MCF 10A (cell line): ENCODE results near the gene AS3MT. TPM values are rescaled to one million over a fixed set of nuclear protein-coding genes. Genes with fewer than 3 reads are reported as not detected.

ENCODE experiments used
- BruUV-seq: library from RNA; stranded (reverse); fragments of 400-500 nt; replicated peaks from 2 replicates; lab custom pipeline; 2021; lab: Mats Ljungman, UMichigan
- CTCF ChIA-PET: fragments of 300-600 bp; sonication (Branson Sonifier 250); formaldehyde crosslinking; extraction: SDS; loops from one replicate; lab custom pipeline; 2021; ENCODE audit warnings: antibody characterized with exemption, inconsistent platforms; lab: Yijun Ruan, JAX
- POLR2A ChIA-PET: fragments of 300-600, 350-650 bp; sonication (Branson Sonifier 250); formaldehyde crosslinking; extraction: SDS; loops from one replicate; lab custom pipeline; 2020; ENCODE audit warnings: antibody characterized with exemption, inconsistent platforms; lab: Yijun Ruan, JAX
- DNase-seq: peaks from one replicate; pipeline ENCODE4 v3.0.0-alpha.2; 2018; ENCODE audit not compliant: unreplicated experiment
- H3K27ac Mint-ChIP-seq: one replicate; pipeline ENCODE4 v1.8.0; 2022; ENCODE audit warnings: mild to moderate bottlenecking, low read depth, mixed read lengths; ENCODE audit not compliant: unreplicated experiment
- H3K27me3 Mint-ChIP-seq: one replicate; pipeline ENCODE4 v1.8.0; 2022; ENCODE audit warnings: mixed read lengths; ENCODE audit not compliant: insufficient read depth, unreplicated experiment
- H3K36me3 Mint-ChIP-seq: one replicate; pipeline ENCODE4 v1.8.0; 2022; ENCODE audit warnings: mild to moderate bottlenecking, moderate library complexity, mixed read lengths; ENCODE audit not compliant: insufficient read depth, unreplicated experiment
- H3K4me1 Mint-ChIP-seq: one replicate; pipeline ENCODE4 v1.8.0; 2022; ENCODE audit warnings: mixed read lengths; ENCODE audit not compliant: insufficient read depth, unreplicated experiment
- H3K4me3 Mint-ChIP-seq: one replicate; pipeline ENCODE4 v1.8.0; 2022; ENCODE audit warnings: mild to moderate bottlenecking, moderate library complexity, mixed read lengths; ENCODE audit not compliant: unreplicated experiment
- H3K9me3 Mint-ChIP-seq: one replicate; pipeline ENCODE4 v1.8.0; 2022; ENCODE audit warnings: mixed read lengths; ENCODE audit not compliant: unreplicated experiment
- intact Hi-C: fragments of 100-400 bp; cut with micrococcal nuclease; formaldehyde crosslinking; loops from 2 replicates; pipeline ENCODE4 v1.14.1; 2022
- total RNA-seq: library from RNA; stranded (reverse); gene quantifications from 2 replicates; pipeline ENCODE4 v1.2.3, GENCODE V29; 2022
- TF ChIP-seq, protein P1 (sequence below): fragments of 200-600 bp; IDR thresholded peaks from one replicate; pipeline ENCODE4 v1.8.0; 2022; ENCODE audit warnings: antibody characterized with exemption, mild to moderate bottlenecking; ENCODE audit not compliant: unreplicated experiment

The AS3MT gene
- total RNA-seq, 1 experiment from 2014 or later, result 0.26 TPM

DNA sequence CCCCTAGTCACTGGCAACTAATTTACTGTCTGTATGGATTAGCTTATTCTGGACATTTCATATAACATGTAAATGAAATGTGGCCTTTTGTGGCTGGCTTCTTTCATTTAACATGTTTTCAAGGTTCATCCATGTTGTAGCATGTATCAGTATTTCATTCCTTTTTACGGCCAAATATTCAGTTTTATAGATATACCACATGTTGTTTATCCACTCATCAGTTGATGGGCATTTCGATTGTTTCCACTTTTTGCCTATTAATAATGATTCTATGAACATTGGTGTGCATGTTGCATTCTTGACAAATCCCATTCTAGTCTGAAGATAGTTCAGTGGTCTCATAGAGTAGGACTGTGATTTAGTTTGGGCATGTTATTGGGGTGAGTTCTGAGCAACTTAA lies 61.5 kb downstream of the AS3MT start:
- POLR2A ChIA-PET, result no interaction called here
- no peaks in the 10 kb centered on the region for H3K36me3 Mint-ChIP-seq
- BruUV-seq, result no TSS peak

GRCh38 chr10:102931643-102932042 lies 62.4 kb downstream of the AS3MT start:
- no TSS peak for BruUV-seq
- H3K4me3 Mint-ChIP-seq, result no peak overlapping the region
- POLR2A ChIA-PET, result interaction anchor here (0.7 kb wide), 1 partner anchor 77 kb away, joined by 3 read pairs; no protein-coding TSS in a partner anchor
- no peaks in the 10 kb centered on the region for H3K36me3 Mint-ChIP-seq
- H3K9me3 Mint-ChIP-seq, result no peaks in the 10 kb centered on the region
- CTCF ChIA-PET, result no interaction called here
- no peak overlapping the region for H3K27ac Mint-ChIP-seq
- TF ChIP-seq, protein P1, sequence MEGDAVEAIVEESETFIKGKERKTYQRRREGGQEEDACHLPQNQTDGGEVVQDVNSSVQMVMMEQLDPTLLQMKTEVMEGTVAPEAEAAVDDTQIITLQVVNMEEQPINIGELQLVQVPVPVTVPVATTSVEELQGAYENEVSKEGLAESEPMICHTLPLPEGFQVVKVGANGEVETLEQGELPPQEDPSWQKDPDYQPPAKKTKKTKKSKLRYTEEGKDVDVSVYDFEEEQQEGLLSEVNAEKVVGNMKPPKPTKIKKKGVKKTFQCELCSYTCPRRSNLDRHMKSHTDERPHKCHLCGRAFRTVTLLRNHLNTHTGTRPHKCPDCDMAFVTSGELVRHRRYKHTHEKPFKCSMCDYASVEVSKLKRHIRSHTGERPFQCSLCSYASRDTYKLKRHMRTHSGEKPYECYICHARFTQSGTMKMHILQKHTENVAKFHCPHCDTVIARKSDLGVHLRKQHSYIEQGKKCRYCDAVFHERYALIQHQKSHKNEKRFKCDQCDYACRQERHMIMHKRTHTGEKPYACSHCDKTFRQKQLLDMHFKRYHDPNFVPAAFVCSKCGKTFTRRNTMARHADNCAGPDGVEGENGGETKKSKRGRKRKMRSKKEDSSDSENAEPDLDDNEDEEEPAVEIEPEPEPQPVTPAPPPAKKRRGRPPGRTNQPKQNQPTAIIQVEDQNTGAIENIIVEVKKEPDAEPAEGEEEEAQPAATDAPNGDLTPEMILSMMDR, result no peak
- intact Hi-C loops, result no loop called here
- DNase-seq, result no peak
- no peaks in the 10 kb centered on the region for H3K4me1 Mint-ChIP-seq
- no peaks in the 10 kb centered on the region for H3K27me3 Mint-ChIP-seq

More for the DNA sequence above, 61.5 kb downstream of the AS3MT start:
- Mint-ChIP-seq H3K9me3 (no peaks in the 10 kb centered on the region), H3K27me3 (no peaks in the 10 kb centered on the region), H3K27ac (no peak overlapping the region), H3K4me1 (no peaks in the 10 kb centered on the region), H3K4me3 (no peak overlapping the region)
- DNase-seq, result no peak
- CTCF ChIA-PET, result interaction anchor here (0.6 kb wide), 1 partner anchor 310 kb away, joined by 3 read pairs; no protein-coding TSS in a partner anchor
- intact Hi-C loops, result no loop called here
- TF ChIP-seq, protein P1, result no peak

DNA sequence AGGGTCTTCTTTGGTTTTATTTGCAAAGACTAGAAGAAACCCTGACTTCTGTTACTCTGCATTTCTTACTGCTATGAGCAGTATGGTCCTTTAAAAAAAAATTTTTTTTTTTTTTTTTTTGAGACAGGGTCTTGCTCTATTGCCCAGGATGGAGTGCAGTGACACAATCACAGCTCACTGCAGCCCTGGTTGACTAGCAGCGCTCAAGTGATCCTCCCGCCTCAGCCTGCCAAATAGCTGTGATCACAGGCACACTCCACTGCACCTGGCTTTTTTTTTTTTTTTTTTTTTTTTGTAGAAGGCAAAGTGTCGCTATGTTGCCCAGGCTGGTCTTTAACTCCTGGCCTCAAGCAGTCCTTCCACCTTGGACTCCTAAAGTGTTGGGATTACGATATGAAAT lies 66.2 kb downstream of the AS3MT start:
- no peaks in the 10 kb centered on the region for H3K27me3 Mint-ChIP-seq
- DNase-seq, result no peak
- TF ChIP-seq, protein P1, result no peak
- no TSS peak for BruUV-seq
- intact Hi-C loops, result no loop called here
- no peaks in the 10 kb centered on the region for H3K36me3 Mint-ChIP-seq
- ChIA-PET POLR2A (no interaction called here), CTCF (interaction anchor here (0.6 kb wide), 2 partner anchors 39 to 76 kb away, joined by 3 to 5 read pairs; no protein-coding TSS in a partner anchor)
- H3K27ac Mint-ChIP-seq, result no peak overlapping the region
- H3K4me3 Mint-ChIP-seq, result no peak overlapping the region
- H3K4me1 Mint-ChIP-seq, result no peaks in the 10 kb centered on the region
- H3K9me3 Mint-ChIP-seq, result no peaks in the 10 kb centered on the region

DNA sequence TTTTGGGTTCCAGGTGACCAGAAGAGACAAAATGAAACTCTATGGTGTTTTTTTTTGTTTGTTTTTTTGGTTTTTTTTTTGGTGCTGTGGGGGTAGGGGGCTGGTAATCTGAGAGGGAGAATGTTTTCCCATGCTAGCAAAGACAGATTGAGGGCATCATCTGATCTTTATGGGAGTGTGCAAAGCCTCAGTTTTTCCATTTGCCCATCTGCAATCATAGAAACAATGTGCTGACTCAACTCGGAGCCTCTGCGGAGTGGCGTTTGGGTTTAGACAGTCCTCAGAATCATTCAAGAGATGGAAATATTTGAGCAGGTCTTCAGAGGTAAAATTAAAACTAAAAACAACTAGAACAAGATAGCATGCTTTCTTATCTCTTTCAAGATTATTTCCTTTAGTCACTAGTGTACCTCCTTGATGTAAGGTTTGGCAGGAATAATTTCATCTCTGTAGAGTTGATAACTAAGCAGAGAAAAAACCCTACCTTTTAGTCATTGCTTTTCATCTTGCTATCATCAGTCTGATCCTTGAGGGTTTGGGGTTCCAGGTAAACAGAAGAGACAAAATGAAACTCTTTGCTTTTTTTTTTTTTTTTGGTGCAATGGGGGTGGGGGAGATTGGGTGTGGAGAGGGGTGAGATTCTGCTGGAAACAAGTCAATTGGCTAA lies 66.8 kb downstream of the AS3MT start:
- Mint-ChIP-seq H3K9me3 (no peaks in the 10 kb centered on the region), H3K27me3 (no peaks in the 10 kb centered on the region), H3K4me1 (no peaks in the 10 kb centered on the region), H3K36me3 (no peaks in the 10 kb centered on the region), H3K4me3 (no peak overlapping the region), H3K27ac (no peak overlapping the region)
- TF ChIP-seq, protein P1, result no peak
- intact Hi-C loops, result no loop called here
- DNase-seq, result no peak
- no TSS peak for BruUV-seq
- ChIA-PET CTCF (interaction anchor here (0.6 kb wide), 1 partner anchor 77 kb away, joined by 3 read pairs; no protein-coding TSS in a partner anchor), POLR2A (no interaction called here)
